SHP77 (cell line): ENCODE data around the gene TLE3.
A peak's percentile ranks its signal among the peaks of the same experiment; 100 is the strongest.

ENCODE experiments used
- DNase-seq, 2 experiments: peaks; one replicate each; lab custom pipeline; 2025; lab: John Stamatoyannopoulos, UW

TLE3 gene

DNA sequence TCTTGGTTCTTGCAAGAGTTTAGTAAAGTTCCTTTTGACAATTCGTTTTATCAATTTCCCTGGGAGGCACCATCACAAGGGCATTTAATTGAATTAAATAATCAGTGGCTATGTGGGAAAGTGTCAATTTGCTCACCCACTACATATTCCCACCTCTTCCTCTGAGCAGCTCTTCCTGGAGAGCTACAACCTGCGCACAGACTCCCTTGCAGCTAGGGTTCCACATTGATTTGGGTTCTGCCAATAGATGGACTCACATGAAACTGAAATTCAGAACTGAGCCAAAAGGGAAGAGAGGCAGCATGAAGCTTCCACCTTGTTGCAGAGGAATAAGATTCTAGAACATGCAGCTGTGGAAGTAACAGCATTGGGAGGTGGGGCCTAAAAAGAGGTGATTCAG, 94.8 kb downstream of the TLE3 start:
- no peak for DNase-seq

DNA sequence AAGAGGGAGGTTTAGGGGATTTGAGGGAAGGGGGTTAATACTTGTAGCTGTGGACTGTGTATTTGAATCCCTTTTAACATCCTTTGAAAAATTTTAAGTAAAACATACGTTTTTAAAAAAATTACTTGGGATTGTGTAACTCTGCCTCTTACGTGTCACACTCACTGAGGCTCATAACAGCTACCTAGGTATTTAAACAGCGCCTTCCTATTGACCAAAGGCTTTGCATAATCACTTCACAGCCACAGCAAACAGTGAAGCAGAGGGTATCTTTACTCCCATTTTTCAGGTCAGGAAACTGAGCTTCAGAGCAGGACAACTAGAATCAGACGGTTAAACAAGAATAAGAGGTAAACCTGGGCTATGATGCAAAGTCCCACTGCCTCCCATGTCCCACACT, 95.9 kb downstream of the TLE3 start:
- DNase-seq: no peak

GRCh38 chr15:69999392-70000085, 98.2 kb downstream of the TLE3 start:
- no peak for DNase-seq

DNA sequence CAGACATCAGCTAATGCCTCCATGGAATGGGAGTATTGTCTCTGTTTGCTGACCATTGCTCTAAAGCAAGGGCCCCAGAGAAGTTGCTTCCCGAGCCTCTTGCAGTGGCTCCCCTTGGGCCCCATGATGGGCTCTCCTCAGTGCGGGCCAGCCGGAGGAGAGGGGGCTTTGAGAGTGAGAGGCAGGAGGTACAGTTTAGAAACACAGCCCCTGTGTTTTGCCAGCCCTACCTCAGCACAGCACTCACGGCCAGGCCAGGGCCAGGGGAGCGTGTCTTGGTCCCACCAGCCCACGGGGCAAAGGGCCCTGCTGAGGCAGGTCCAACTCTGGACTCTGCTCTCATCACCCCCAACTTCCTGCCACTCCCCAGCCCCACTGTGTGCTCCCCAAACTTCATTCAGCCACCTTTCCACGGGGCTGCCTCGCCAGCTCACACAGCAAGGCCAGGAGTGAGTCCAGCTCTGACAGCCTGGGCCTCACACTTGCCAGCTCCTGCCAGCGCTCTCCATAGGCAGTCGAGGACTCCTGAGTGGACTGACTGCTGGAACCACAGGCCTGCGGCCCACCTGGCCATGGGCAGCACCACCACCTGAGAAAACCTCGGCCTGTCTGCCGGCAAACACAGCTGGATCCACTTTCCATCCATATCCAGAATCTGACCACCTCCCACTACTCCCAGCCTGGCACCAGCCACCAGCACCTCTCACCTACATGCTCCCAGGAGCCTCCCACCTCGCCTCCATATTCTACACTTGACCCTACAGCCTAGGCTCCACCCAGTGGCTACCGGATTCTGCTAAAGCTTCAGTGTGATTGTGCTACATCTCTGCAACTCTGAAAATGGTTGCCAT, 99.0 kb downstream of the TLE3 start:
- no peak for DNase-seq

DNA sequence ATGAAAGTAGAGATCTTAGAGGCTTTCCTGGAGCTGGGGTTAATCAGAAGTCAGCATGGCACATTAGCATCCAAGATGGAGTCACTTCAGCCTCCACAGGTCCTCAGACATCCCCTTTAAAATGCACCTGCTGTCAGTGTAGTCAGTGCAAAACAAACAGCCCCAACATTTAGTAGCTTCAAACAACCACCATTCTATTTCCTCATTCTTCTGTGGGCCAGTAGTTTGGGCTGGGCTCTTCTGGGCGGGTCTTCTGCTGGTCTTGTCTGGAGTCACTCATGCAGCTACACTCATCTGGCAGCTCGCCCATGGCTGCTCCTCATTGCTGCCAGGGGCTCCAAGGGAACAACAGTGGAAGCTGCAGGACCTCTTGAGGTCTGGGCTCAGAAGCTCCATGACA, 99.9 kb downstream of the TLE3 start:
- peak; percentile 26 to 61 for DNase-seq
